Measurements from ENCODE around the gene LVRN.

Gene LVRN

DNA sequence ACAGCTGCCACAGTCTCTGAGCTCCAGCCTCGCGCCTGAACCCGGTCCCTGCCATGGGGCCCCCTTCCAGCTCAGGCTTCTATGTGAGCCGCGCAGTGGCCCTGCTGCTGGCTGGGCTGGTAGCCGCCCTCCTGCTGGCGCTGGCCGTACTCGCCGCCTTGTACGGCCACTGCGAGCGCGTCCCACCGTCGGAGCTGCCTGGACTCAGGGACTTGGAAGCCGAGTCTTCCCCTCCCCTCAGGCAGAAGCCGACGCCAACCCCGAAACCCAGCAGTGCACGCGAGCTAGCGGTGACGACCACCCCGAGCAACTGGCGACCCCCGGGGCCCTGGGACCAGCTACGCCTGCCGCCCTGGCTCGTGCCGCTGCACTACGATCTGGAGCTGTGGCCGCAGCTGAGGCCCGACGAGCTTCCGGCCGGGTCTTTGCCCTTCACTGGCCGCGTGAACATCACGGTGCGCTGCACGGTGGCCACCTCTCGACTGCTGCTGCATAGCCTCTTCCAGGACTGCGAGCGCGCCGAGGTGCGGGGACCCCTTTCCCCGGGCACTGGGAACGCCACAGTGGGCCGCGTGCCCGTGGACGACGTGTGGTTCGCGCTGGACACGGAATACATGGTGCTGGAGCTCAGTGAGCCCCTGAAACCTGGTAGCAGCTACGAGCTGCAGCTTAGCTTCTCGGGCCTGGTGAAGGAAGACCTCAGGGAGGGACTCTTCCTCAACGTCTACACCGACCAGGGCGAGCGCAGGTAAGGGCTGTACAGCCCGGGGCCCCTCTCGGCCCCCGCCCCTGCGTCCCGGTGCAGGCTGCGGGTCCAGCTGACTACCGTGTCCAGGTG is 509 bp downstream of the LVRN start:
- no peak overlapping the region for H3K4me3 ChIP-seq (ENCODE audit: low read depth, low read length)
- TF ChIP-seq, protein P1, sequence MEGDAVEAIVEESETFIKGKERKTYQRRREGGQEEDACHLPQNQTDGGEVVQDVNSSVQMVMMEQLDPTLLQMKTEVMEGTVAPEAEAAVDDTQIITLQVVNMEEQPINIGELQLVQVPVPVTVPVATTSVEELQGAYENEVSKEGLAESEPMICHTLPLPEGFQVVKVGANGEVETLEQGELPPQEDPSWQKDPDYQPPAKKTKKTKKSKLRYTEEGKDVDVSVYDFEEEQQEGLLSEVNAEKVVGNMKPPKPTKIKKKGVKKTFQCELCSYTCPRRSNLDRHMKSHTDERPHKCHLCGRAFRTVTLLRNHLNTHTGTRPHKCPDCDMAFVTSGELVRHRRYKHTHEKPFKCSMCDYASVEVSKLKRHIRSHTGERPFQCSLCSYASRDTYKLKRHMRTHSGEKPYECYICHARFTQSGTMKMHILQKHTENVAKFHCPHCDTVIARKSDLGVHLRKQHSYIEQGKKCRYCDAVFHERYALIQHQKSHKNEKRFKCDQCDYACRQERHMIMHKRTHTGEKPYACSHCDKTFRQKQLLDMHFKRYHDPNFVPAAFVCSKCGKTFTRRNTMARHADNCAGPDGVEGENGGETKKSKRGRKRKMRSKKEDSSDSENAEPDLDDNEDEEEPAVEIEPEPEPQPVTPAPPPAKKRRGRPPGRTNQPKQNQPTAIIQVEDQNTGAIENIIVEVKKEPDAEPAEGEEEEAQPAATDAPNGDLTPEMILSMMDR (IDR thresholded peaks at IDR 0.05; ENCODE audit: low read depth, low read length): no peak

DNA sequence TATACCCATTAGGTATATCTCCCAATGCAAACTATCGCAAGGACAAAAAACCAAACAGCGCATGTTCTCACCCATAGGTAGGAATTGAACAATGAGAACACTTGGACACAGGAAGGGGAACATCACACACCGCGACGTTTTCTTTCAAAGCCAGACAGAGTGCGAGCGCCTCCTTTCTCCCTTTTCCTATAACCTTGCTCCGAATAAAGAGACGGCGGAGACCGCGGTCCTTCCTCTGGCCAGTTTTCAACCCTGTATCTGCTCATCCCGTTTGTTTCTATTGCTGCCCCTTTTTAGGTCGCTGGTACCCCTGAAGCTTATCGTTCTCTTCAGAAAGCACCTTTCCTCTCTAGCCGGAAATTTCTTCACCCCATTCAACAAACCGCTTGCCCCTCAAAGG is 1.3 kb downstream of the LVRN start:
- no peak overlapping the region for H3K4me3 ChIP-seq (ENCODE audit: low read depth, low read length)
- TF ChIP-seq, protein P1 (IDR thresholded peaks at IDR 0.05; ENCODE audit: low read depth, low read length): no peak

DNA sequence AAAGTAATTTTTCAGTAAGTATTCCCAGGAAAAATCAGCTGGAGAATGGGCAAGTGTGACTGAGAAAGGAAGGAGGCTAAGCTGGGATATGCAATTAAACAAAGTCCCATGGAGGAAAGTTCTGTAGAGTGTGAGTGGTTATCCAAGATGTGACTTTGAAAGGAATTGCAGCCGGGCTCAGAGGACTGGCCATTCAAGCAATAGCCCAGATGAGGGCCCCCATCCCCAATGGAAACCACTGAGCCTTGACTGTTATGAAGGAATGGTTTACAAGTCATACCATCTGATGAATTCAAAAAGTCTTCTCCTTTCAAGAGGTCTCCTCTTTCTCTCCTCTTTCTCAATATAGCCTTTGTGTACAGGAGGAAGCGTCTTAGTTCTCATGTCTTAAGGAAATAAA is 6.5 kb downstream of the LVRN start:
- H3K4me3 ChIP-seq (ENCODE audit: low read depth, low read length): no peak overlapping the region
- TF ChIP-seq, protein P1 (IDR thresholded peaks at IDR 0.05; ENCODE audit: low read depth, low read length): no peak

DNA sequence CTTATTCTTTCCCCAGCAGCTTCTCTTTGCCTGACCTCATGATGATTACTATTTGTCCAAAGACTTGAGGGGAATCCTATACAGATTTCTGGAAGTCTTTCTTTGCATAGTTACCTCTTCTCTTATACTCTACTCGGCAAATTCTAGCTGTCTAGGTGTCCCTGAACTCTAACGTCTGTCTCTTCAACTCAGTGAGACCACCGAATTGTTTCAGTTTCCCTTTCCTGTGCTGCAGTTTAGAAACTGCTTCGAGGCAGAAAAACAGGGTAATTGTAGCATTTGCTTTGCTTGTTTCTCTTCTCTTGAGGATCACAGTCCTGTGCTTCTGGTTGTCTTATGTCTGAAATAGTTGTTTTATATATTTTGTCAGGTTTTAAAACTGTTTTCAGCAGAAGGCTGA is 14.8 kb downstream of the LVRN start:
- no peak overlapping the region for H3K4me3 ChIP-seq (ENCODE audit: low read depth, low read length)

DNA sequence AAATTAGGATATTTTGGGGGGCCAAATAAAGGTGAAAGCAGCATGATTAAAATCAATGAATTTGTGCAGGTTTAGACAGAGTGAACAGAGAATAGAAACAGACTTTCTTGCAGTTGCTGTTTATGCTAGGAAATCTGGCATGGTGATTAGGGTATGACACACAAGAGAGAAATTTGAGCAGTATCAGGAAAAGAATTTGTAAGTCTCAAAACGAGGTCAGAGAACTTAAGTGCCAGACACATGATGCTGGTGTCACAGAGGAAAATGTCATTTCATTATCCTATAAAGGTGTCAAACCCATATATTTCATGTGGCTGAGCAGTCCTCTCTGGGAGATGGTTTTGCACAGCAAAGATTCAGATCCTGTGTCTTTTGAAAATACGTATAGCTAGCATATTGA is 15.7 kb downstream of the LVRN start:
- H3K4me3 ChIP-seq (ENCODE audit: low read depth, low read length): no peak overlapping the region
- TF ChIP-seq, protein P1 (IDR thresholded peaks at IDR 0.05; ENCODE audit: low read depth, low read length): no peak

More for the DNA sequence above, 14.8 kb downstream of the LVRN start:
- TF ChIP-seq, protein P1 (IDR thresholded peaks at IDR 0.05; ENCODE audit: low read depth, low read length): no peak

DNA sequence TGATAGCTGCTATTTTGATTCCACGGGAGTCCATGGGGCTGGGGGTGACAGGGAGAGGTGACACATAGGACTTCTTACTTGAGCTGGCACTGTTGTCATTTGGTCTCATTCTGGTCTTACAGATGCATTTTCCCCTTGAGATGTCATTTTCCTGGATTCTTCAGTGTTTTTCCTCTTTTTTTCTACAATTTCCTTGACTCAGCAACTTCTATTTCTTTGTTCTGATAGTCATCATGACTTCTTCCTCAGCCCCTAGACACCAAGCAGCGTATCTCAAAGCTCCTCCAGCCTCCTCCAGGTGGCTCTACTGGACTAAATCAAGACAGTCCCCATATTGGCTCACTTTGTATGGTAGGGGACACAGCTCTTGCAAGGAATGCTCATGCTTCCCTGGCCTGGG is 16.5 kb downstream of the LVRN start:
- no peak overlapping the region for H3K4me3 ChIP-seq (ENCODE audit: low read depth, low read length)
- TF ChIP-seq, protein P1 (IDR thresholded peaks at IDR 0.05; ENCODE audit: low read depth, low read length): no peak

DNA sequence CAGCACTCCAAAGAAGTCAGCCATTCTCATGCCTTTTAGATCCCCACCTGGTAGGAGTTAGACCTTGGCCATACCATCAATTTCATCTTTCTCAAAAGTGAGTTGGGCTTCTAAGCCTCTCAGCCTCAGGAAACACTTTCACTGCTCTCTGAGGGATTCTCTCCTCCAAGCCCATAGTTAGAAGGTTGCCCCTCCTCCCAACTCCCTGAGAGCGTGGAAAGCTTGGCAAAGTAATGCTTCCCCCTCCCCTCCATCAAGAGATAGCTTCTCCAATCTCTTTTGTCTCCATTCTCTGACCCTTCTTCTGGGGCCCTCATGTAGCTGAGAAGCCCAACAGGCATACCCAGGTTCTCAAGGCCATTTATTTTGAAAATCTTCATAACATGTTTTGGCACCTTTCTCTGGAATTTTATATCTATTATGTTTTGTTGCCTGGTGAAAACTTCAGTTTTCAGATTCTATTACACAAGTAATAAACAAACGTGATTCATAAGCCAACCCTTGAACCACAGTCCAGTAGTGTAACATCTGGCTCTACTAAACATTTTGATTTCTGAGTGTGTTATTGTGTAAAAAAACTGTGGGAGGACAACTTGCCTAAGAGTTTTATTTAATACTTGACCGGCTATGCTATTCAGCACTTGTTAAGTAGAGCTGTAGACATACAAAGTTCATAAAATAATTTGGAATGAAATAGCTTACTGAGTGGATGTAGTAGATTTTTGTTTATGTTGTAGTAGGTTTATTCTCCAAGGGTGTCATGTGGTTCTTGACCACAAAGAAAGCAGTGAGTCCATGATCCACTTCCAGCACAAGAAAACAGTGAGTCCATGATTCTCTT is 17.1 kb downstream of the LVRN start:
- TF ChIP-seq, protein P1 (IDR thresholded peaks at IDR 0.05; ENCODE audit: low read depth, low read length): no peak

More for the DNA sequence above, 17.1 kb downstream of the LVRN start:
- H3K4me3 ChIP-seq (ENCODE audit: low read depth, low read length): no peak overlapping the region

All from WI38 (cell line).